ENCODE data around the gene SPRR1B. TPM values are rescaled to one million over a fixed set of nuclear protein-coding genes. Genes with fewer than 3 reads are reported as not detected.

SPRR1B gene
- total RNA-seq, 1 experiment from 2014 or later, result 0.66 TPM

DNA sequence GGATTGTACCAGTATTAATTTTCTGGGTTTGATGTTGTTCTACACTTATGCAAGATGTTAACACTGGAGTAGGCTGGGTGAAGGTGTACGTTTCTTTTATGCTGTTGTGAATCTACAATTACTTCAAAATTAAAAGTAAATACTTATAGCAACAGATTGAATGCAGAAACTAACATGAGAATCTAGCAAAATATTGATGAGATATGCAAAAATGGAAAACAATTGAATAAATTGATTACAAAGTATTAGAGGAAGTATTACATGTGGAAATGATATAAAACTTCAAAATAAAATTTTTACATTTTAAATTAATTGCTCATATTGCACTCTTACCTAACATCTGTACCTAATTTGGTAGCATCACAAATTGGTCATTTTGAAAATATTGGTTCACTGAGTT lies 35.2 kb upstream of the SPRR1B start:
- Histone ChIP-seq H3K9ac (ENCODE audit: low read length) (no peak overlapping the region), H3K79me2 (ENCODE audit: insufficient read depth, low read length) (no peaks in the 10 kb centered on the region), H3K4me3 (replicated peaks in 1 of 2; ENCODE audit: low read depth in 1 of 2, low read length in 2 of 2) (no peak overlapping the region), H3K4me1 (ENCODE audit: control insufficient read depth in 1 of 2, insufficient read depth in 2 of 2, low read length in 2 of 2) (peaks cover 0 to 7% of the 10 kb centered on the region in 2 experiments; a peak in 1 of 4 replicates), H2AFZ (ENCODE audit: low read depth, low read length, poor library complexity, severe bottlenecking) (no peak overlapping the region), H4K20me1 (ENCODE audit: insufficient read depth) (no peaks in the 10 kb centered on the region), H3K27me3 (ENCODE audit: insufficient read depth, low read length) (peaks cover 28% of the 10 kb centered on the region; the same call in 1 of the 2 replicates), H3K9me2 (ENCODE audit: insufficient read depth) (no peaks in the 10 kb centered on the region), H3K4me2 (ENCODE audit: low read length) (no peak overlapping the region), H3K36me3 (ENCODE audit: control insufficient read depth in 1 of 2, insufficient read depth in 2 of 2, low read length in 2 of 2) (no peaks in the 10 kb centered on the region), H3K9me3 (ENCODE audit: control insufficient read depth in 1 of 2, insufficient read depth in 1 of 2, low read depth in 1 of 2, low read length in 2 of 2) (no peaks in the 10 kb centered on the region), H3K27ac (ENCODE audit: low read depth, low read length) (no peak overlapping the region)
- intact Hi-C loops (cut with micrococcal nuclease), result no loop called here
- no TSS peak for BruUV-seq (replicated peaks)
- TF ChIP-seq ZFX (IDR thresholded peaks at IDR 0.05) (no peak), CBX3 (IDR thresholded peaks at IDR 0.05; ENCODE audit: low read depth) (no peak), SP1 (IDR thresholded peaks at IDR 0.05; ENCODE audit: low read depth) (no peak), CEBPB (IDR thresholded peaks at IDR 0.05; ENCODE audit: low read depth) (no peak), ZNF274 (IDR thresholded peaks at IDR 0.05; ENCODE audit: low read depth, low read length) (no peak), FOSL1 (IDR thresholded peaks at IDR 0.05; ENCODE audit: low read depth) (no peak), EZH2 (IDR thresholded peaks at IDR 0.05) (no peak)
- TF ChIP-seq, protein P1, sequence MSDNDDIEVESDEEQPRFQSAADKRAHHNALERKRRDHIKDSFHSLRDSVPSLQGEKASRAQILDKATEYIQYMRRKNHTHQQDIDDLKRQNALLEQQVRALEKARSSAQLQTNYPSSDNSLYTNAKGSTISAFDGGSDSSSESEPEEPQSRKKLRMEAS (IDR thresholded peaks at IDR 0.05), result no peak
- TF ChIP-seq, protein P2, sequence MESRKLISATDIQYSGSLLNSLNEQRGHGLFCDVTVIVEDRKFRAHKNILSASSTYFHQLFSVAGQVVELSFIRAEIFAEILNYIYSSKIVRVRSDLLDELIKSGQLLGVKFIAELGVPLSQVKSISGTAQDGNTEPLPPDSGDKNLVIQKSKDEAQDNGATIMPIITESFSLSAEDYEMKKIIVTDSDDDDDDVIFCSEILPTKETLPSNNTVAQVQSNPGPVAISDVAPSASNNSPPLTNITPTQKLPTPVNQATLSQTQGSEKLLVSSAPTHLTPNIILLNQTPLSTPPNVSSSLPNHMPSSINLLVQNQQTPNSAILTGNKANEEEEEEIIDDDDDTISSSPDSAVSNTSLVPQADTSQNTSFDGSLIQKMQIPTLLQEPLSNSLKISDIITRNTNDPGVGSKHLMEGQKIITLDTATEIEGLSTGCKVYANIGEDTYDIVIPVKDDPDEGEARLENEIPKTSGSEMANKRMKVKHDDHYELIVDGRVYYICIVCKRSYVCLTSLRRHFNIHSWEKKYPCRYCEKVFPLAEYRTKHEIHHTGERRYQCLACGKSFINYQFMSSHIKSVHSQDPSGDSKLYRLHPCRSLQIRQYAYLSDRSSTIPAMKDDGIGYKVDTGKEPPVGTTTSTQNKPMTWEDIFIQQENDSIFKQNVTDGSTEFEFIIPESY (IDR thresholded peaks at IDR 0.05; ENCODE audit: extremely low read depth, insufficient replicate concordance, low read length), result no peak
- DNase-seq (ENCODE audit: low read depth, low spot score) (no peak), ATAC-seq (no peak)
- ChIA-PET POLR2A (no interaction called here), RAD21 (ENCODE audit: low non-redundant PET in 1 of 2, low total read pairs in 2 of 2, uncharacterized antibody in 2 of 2, unreplicated experiment in 2 of 2) (no interaction called here), CTCF (no interaction called here)

All from HCT116 (cell line).